ENCODE results near the gene RBM47.

GRCh38 chr4:40586034-40586433 lies 43.6 kb downstream of the RBM47 start:
- TF ChIP-seq POLR2A (IDR thresholded peaks at IDR 0.05; ENCODE audit: low read depth, low read length) (no peak), POLR2AphosphoS5 (IDR thresholded peaks at IDR 0.05; ENCODE audit: low read depth, low read length) (no peak; the same call in 1 of the 2 replicates)
